Measurements from ENCODE around the gene CCDC185. TPM values are rescaled to one million over a fixed set of nuclear protein-coding genes. Genes with fewer than 3 reads are reported as not detected.

Gene CCDC185
- total RNA-seq, 6 experiments from 2014 or later: not detected

DNA sequence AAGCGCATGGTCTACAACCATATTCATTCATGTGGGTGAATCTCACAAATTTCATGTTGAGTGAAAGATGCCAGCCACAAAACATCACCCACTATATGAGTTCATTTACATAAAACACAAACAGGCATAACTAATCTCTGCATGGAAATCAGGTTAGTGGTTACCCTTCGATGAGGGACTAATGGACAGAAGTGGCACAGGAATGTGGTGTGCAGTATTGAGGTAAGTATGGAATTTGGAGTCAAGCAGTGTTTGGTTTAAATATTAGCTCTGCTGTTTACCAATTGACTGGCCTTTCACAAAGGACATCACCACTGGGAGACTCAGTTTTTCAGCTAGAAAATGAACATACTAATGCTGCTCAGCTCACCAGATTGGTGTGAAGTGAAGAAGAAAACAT, 24.2 kb downstream of the CCDC185 start:
- Mint-ChIP-seq H3K36me3 (ENCODE audit: low read depth) (no peaks in the 10 kb centered on the region), H3K27me3 (ENCODE audit: insufficient read depth) (peaks cover 19% of the 10 kb centered on the region), H3K27ac (no peak overlapping the region), H3K4me1 (ENCODE audit: low read depth) (0 out of 2 replicates have a peak, but pooled peaks cover 7% of the 10 kb centered on the region), H3K4me3 (no peak overlapping the region), H3K9me3 (no peaks in the 10 kb centered on the region)
- TF ChIP-seq, protein P1, sequence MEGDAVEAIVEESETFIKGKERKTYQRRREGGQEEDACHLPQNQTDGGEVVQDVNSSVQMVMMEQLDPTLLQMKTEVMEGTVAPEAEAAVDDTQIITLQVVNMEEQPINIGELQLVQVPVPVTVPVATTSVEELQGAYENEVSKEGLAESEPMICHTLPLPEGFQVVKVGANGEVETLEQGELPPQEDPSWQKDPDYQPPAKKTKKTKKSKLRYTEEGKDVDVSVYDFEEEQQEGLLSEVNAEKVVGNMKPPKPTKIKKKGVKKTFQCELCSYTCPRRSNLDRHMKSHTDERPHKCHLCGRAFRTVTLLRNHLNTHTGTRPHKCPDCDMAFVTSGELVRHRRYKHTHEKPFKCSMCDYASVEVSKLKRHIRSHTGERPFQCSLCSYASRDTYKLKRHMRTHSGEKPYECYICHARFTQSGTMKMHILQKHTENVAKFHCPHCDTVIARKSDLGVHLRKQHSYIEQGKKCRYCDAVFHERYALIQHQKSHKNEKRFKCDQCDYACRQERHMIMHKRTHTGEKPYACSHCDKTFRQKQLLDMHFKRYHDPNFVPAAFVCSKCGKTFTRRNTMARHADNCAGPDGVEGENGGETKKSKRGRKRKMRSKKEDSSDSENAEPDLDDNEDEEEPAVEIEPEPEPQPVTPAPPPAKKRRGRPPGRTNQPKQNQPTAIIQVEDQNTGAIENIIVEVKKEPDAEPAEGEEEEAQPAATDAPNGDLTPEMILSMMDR (IDR thresholded peaks at IDR 0.05): no peak
- DNase-seq: no peak

DNA sequence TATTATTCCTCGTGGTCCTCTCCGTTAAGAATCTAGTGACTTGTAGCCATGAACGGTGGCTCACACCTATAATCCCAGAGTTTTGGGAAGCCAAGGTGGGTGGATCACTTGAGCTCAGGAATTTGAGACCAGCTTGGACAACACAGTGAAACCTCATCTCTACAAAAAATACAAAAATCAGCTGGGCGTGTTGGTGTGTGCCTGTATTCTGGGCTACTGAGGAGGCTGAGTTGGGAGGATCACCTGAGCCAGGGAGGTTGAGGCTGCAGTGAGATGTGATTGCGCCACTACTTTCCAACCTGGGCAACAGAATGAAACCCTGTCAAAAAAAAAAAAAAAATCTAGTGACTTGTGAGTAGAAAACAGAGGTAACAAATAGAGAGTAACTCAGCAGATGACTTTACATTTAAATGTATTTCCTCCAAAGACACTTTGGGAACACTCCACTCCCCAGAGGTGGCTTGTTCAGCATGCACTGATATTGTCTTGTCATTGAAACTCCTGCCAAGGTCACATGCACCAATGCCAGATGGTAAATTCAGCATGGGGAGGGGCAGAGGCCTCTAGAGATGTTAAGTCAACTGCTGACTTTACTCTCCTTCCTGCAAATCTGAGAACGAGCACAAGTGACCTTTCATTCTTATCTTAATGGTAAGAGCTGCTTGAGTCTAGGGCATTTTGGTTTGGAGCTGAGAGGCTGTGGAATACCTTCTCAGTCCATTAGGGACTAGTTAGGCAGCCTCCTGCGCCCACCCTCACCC, 24.9 kb downstream of the CCDC185 start:
- Mint-ChIP-seq H3K27me3 (ENCODE audit: insufficient read depth) (peaks cover 19% of the 10 kb centered on the region), H3K4me3 (no peak overlapping the region), H3K9me3 (no peaks in the 10 kb centered on the region), H3K27ac (no peak overlapping the region), H3K4me1 (ENCODE audit: low read depth) (peaks cover 7% of the 10 kb centered on the region; the same call in 1 of the 2 replicates), H3K36me3 (ENCODE audit: low read depth) (no peaks in the 10 kb centered on the region)
- TF ChIP-seq, protein P1 (IDR thresholded peaks at IDR 0.05): no peak
- no peak for DNase-seq

DNA sequence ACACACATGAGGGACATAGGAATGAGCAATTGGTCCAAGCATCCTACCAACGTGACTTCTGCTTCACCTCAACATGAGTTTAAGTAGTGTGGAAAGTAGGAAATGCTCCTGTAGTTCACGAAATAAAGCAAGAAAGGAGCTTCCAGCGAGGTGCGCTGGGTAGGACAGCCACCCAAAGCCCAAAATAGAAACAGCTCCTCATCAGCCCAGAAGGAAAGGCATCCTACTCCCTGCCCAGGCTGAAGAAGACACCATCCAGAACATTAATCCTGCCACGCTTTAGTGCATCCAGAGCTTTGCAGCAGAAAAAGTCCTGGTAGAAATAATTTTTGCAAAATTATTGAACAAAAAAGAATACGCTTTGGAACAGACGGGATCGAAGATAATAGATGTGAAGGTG, 25.9 kb downstream of the CCDC185 start:
- Mint-ChIP-seq H3K4me1 (ENCODE audit: low read depth) (peaks cover 12% of the 10 kb centered on the region), H3K27ac (no peak overlapping the region), H3K36me3 (ENCODE audit: low read depth) (no peaks in the 10 kb centered on the region), H3K9me3 (no peaks in the 10 kb centered on the region), H3K27me3 (ENCODE audit: insufficient read depth) (peaks cover 19% of the 10 kb centered on the region), H3K4me3 (no peak overlapping the region)
- DNase-seq: no peak
- TF ChIP-seq, protein P1 (IDR thresholded peaks at IDR 0.05): no peak

DNA sequence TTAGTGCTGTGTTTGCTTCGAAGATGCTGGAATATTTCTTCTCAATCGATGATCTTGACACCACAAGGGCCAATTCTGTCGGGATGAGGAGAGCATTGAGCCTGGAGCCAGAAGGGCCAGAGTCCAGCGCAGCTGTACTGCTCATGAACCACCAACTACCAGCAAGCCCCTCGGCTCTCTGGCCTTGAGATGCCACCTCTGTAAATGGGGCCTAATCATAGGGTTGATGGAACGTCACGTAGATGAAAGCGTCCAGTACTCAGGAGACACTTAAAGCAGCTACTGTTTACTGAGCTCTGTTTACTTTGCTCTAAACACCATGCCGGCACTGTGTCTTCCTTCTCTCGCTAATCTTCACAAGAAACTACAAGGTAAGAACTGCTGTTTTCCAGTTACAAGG, 26.3 kb downstream of the CCDC185 start:
- Mint-ChIP-seq H3K4me1 (ENCODE audit: low read depth) (peaks cover 17% of the 10 kb centered on the region), H3K27ac (no peak overlapping the region), H3K27me3 (ENCODE audit: insufficient read depth) (peaks cover 19% of the 10 kb centered on the region), H3K9me3 (no peaks in the 10 kb centered on the region), H3K4me3 (no peak overlapping the region), H3K36me3 (ENCODE audit: low read depth) (no peaks in the 10 kb centered on the region)
- DNase-seq: no peak
- TF ChIP-seq, protein P1 (IDR thresholded peaks at IDR 0.05): no peak

DNA sequence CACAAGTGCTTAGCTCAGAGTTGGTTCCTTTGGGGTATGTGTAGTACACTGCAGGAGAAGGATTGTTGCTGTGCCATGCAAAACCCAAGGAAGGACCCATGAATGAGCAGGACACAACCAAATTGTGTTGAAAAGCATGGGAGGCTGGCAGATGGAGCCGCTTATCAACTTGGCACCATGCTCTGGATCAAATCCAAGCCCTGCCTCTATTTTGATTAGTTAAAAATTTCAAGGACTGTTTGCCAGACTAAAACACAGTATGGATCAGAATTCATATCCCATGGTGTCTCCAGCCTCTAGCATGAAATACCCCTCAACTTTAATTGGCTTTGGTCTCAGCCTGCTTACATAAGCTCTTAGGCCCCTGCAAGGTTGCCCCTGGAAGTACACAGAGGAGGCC, 27.8 kb downstream of the CCDC185 start:
- H3K4me3 Mint-ChIP-seq: no peak overlapping the region

More for the DNA sequence above, 27.8 kb downstream of the CCDC185 start:
- H3K9me3 Mint-ChIP-seq: no peaks in the 10 kb centered on the region
- H3K4me1 Mint-ChIP-seq (ENCODE audit: low read depth): peaks cover 31% of the 10 kb centered on the region
- no peaks in the 10 kb centered on the region for H3K36me3 Mint-ChIP-seq (ENCODE audit: low read depth)
- TF ChIP-seq, protein P1 (IDR thresholded peaks at IDR 0.05): no peak
- no peak overlapping the region for H3K27ac Mint-ChIP-seq
- H3K27me3 Mint-ChIP-seq (ENCODE audit: insufficient read depth): peaks cover 21% of the 10 kb centered on the region
- no peak for DNase-seq
